ENCODE results near the gene CSTF1.
"Not testable (repeated sequence)": the region's sequence is repeated elsewhere in the genome, so short reads cannot be mapped to it uniquely, and the experiment has no call there.

The CSTF1 gene

DNA sequence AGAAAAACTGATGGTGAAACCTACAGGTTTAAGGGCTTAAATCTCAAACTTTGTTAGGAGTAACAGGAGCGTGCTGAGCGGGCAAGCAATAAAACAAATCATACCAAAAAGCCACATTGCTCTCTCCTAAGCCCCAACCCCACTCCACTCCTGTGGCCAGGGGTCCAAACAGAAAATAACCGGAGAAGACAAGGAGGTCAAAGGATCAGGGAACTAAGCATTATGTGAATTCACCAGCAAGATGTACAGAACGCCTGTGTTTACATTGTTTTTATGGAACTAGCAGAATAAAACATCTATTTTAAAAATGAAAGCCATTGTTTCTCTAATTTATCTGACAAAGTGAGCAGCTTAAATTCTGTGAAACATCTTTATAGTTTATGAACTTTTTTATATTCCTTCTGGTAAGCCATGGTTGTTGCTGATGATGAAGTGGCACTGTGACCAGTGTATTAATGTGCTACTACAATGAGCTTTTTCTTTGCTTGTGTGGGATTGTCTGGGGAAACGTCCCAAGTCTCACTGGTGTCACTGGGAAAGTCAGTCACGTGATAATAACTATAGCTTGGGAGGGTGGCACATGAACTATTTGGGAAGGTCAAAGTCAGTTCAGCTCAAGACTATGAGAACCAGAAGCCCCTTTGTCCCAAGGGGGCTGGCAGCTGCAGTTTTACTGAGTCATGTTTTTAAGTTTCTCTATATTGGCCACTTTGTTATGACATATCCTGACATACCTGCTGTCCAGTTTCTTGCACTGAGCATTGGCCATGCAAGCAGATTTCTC is 23.9 kb upstream of the CSTF1 start:
- in situ Hi-C loops (cut with MboI; ENCODE audit: low sequenced_read_pairs), result no loop called here

DNA sequence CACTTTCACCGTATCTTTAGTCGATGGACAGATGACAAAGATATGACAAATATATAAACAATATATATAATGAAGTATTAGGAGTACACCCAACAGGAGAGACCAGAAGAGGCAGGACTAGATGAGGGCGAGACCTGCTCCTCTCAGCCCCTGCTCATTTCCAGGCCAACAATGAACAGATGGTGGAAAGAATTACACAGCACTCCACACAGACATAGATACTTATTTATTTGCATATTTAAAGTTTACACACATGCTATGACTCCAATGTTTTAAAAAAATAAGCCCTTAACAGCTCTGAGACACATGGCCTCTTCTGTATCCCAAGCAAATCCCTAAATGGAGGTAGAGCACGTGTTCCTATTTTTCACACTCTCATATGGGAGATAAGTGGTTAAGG is 23.3 kb upstream of the CSTF1 start:
- in situ Hi-C loops (cut with MboI; ENCODE audit: low sequenced_read_pairs), result no loop called here

DNA sequence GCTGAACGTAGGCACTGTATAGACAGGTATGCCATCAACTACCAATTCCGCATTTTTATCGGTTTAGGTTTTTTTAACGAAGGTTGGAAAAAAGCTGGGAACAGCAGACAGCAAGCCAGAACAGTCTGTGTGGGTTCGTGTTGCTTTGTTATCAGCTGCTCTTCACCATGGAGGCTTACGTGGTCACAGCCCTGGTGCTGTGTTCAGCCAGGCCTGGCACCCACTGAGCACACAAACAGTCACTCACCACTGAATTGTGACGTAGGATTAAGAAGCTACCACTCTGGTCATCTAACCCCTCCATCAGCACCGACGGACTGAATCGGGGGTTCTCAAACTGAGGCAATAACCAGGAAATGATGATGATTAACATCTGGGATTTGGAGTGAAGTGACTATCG is 20.5 kb upstream of the CSTF1 start:
- in situ Hi-C loops (cut with MboI; ENCODE audit: low sequenced_read_pairs), result no loop called here

DNA sequence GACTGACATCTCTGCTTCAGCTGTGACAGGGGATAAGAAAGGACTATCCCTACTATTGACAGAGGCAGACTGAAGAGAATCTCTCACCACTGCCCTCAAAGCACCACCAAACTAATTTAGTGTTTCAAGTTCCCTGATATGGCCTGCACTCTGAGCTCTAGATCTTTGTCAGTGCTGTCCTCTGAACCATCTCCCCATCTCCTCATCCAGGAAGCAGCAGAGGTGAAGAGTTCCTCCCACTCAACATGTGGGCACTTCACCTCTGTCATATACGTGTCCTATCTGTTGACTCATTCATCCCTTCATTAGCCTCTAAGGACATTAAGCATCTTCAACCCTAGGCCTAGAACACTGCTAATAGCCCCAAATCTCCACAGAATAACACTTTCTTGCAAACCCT is 19.6 kb upstream of the CSTF1 start:
- in situ Hi-C loops (cut with MboI; ENCODE audit: low sequenced_read_pairs), result no loop called here

DNA sequence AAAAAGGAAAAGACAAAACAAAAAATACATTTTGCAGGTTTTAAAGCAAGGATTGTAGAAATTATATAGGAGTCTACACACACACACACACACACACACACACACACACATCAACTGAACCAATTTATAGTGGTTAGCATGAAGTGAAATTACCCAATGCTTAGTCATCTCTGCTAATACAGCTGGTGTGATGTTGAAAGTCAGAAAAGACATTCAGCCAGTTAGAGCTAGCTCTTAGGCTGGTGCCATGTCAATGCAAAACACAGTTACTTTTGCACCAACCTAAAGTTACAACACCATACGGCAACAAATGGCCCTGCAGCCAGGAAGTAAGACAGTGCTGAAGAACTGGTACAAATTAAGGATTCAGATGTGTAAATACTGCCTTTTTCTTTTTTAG is 18.5 kb upstream of the CSTF1 start:
- in situ Hi-C loops (cut with MboI; ENCODE audit: low sequenced_read_pairs), result no loop called here

DNA sequence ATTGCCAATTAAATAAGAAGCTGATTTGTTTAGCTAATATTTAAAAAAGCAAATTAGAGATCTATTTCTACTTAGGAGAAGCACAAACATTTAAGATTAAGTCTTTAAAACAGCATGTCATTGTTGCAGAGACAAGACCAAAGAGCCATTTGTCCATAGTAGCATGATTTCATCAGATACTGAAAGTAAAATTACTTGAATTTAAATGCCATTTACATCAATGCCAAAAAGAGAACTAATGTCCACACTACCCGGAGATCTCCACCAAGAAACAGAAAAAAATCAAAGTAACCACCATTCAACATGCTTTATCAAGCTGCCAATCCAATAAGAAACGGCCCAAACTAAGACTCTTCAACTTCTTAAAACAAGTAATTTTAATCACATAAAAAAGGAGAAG is 16.1 kb upstream of the CSTF1 start:
- in situ Hi-C loops (cut with MboI; ENCODE audit: low sequenced_read_pairs), result no loop called here

GRCh38 chr20:56378386-56378785 is 14.1 kb upstream of the CSTF1 start:
- in situ Hi-C loops (cut with MboI; ENCODE audit: low sequenced_read_pairs), result no loop called here

DNA sequence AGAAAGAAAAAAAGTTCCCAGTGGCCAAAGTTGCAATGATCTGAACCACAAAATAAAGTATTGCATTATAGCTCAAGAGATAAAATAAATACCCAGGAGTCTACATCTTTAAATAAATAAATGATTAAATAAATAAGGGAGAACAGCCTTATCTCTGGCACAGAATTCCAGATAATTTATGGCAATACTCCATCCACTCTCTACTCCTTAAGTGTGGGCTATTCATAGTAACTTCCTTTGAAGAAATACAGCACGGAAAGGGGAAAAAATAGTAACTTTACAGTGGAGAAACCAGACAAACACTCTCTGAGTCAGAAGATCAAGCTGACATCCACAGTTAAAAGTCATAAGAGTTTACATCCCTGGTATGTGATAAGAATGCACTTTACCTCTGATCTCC is 12.1 kb upstream of the CSTF1 start:
- in situ Hi-C loops (cut with MboI; ENCODE audit: low sequenced_read_pairs), result no loop called here

DNA sequence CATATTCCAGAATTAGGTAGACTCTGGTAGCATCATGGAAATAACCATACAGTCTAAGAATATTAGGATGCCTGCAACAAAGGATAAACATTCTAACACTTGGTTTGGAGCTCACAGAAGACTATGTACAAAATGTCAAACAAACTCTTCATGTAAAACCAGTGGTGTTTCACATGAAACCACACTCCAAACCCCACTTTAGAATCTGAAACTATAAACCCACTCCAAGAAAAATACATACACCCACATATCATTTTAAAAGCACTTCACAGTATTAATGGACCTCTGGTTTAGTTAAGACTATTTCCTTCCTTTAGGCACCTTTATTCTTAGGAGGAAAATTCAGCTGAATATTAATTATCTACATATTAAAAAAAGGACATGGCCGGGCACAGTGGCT is 10.9 kb upstream of the CSTF1 start:
- in situ Hi-C loops (cut with MboI; ENCODE audit: low sequenced_read_pairs), result no loop called here

DNA sequence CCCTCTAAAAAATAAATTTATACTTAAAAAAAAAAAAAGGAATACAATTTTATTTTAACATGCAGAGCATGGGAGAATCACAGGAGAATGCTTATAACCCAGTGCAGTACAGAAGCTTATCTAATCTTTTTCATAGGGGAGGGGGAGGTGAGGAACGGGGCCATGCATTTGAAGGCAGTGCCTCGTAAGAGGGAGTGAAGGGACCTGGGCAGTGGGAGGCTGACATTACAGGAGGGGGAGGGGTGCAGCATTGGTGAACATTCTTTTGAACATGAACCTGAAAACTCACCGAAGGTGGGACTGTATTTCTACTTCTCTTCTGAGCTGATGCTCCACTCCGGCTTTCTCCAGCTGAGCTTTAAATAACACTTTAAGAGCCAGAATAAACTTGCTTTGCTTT is 9.7 kb upstream of the CSTF1 start:
- in situ Hi-C loops (cut with MboI; ENCODE audit: low sequenced_read_pairs), result no loop called here

DNA sequence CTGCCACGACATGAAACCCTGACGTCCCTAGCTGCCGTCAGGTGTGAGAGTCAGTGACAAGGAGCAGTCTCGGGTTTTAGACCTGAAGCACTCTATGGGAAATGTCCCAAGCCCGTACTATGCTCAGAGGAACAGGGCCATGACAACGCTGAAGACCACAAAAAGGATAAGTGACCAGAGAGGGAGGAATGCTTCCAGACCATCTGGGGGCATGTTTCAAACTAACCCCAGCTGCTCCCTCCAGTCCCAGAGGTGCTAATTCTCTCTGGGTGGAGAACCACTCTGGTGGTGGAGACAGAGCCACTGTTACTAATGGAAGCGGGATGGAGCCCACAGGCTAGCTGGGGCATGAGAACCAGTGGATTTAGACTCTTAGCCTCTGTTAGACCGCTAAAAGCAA is 9.1 kb upstream of the CSTF1 start:
- in situ Hi-C loops (cut with MboI; ENCODE audit: low sequenced_read_pairs), result no loop called here

DNA sequence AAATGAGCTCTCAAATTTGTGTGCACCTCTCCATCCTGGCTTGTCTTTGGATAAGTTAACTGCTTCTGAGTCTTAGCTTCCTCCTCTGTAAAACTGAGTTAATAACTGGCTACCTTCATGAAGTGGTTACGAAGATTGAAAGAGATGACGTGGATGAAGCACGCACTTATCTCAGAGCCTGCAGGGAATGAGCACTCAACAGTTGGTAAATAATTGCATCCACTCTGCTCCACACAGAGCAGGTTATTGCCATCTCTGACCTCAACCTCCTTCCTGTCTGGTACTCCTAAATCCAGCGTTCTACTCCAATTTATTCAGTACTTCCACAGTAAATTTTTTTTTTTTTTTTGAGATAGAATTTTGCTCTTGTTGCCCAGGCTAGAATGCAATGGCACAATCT is 7.3 kb upstream of the CSTF1 start:
- in situ Hi-C loops (cut with MboI; ENCODE audit: low sequenced_read_pairs), result no loop called here

- in situ Hi-C loops (cut with MboI; ENCODE audit: low sequenced_read_pairs), result no loop called here
These were observed 6.2 kb upstream of the CSTF1 start for GRCh38 chr20:56386219-56386618.

DNA sequence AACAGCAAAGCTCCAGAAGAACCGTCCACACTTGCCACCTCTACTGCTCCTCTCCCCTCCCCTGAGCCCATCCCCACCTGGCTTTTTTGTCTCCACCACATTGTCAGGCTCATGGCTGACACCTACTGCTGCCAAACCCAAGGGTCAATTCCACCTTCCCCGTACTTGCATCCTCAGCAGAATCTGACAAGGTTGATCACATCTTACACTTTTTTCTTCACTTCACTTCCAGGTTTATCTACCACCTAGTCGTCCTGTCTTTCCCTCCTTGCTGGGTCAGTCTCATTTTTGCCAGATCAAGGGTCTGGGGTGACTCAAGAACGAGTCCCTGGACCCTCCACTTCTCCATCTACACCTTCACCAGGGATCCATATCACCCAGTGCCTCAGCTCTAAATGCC is 3.6 kb upstream of the CSTF1 start:
- in situ Hi-C loops (cut with MboI; ENCODE audit: low sequenced_read_pairs), result no loop called here

DNA sequence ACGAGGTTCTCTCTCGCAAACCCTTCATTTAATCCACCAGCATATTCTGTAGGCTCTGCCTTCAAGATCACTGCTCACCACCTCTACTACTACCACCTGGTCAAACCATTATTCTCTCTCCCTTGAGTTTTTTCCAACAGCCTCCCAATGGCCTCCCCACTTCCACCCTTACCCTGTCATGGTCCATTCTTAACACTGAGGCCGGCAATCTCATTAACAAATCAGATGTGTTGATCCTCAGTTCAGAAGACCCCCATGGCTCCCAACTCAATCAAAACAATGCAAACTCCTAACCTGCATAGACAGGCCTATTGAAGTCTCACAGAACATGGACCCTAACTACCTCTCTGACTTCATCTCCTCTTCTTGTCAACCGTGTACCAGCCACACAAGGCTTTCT is 2.6 kb upstream of the CSTF1 start:
- in situ Hi-C loops (cut with MboI; ENCODE audit: low sequenced_read_pairs), result no loop called here

DNA sequence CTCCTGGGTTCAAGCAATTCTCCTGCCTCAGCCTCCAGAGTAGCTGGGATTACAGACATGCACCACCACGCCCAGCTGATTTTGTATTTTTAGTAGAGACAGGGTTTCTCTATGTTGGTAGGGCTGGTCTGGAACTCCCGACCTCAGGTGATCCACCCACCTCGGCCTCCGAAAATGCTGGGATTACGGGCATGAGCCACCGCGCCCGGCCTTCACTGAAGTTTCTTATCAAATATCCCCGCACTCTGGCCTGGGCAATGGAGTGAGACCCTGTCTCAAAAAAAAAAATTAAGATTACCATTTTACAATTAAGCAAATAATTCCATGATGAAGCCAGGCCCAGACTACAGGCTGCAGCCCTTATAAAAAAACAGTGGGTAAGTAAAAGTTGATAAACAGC is 2.0 kb upstream of the CSTF1 start:
- in situ Hi-C loops (cut with MboI; ENCODE audit: low sequenced_read_pairs), result not testable (repeated sequence)

DNA sequence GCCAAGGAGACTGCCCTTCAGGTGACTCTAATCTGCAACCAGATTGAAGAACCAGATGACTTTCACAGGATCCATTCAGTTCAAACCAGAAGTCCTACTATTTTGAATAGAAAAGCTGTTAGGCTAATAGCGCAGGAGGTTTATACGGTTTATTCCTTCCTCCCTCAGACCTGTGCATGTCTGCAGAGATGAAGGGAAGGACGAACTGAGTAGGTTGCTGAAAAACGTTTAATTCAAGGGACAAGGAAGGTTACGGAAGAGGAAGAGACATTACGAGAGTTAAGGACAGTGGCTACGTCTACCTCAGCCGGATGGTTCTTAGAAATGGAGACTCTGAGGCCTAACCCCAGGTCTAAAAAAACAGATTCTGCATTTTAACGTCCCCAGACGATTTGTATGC is 1.4 kb upstream of the CSTF1 start:
- in situ Hi-C loops (cut with MboI; ENCODE audit: low sequenced_read_pairs), result no loop called here

DNA sequence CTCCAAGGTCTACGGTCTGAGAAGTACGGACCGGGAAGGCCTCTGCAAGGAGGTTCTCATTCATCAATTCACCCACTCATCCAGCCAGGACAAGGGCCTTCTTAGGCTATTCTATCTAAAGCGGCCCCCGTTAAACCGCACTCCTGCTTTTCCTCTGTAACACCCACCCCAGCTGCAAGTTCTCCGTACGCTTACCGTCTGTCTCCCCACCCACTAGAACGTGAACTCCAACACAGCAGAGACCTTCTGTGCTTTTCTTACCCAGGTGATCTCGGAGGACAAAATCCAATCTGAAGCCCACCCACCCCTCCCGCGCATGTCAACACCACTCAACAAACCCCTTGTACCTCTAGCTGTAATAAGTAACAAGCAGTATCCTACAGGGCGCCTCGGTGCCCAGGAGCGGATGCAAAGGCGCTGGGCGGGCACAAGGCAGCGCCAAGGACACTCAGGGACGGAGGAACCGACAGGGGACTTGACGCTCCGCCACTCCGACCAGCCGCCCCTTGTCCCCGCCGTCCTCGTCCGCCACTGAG is 781 bp upstream of the CSTF1 start:
- in situ Hi-C loops (cut with MboI; ENCODE audit: low sequenced_read_pairs), result no loop called here

DNA sequence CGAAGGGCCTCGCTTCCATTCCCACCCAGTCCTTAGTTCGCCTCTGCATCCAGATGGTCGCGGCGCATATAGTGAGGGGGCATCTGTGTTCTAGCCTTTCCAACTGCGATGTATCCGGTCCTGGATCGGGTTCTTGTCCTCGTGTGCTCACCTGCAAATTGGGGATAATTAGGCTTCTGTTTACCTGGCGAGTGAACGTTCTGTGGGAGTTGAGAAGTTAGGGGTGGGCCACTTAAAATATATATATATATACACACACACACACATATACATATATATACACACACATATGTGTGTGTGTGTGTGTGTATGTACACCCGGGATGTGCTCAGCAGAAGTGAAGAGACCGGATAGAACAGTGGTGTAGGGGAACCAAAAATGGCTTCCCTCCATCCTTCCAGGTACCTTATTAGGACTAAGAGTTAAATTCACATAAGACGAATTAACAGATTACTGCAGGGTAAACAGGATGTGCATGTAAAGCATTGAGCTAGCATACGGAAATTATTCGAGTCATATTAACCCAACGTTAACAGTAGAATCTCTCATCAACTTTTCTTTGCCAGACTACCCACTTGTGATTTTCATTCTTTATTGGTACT is 537 bp downstream of the CSTF1 start:
- in situ Hi-C loops (cut with MboI; ENCODE audit: low sequenced_read_pairs), result no loop called here

GRCh38 chr20:56393653-56394052 is 1.2 kb downstream of the CSTF1 start:
- in situ Hi-C loops (cut with MboI; ENCODE audit: low sequenced_read_pairs), result no loop called here

DNA sequence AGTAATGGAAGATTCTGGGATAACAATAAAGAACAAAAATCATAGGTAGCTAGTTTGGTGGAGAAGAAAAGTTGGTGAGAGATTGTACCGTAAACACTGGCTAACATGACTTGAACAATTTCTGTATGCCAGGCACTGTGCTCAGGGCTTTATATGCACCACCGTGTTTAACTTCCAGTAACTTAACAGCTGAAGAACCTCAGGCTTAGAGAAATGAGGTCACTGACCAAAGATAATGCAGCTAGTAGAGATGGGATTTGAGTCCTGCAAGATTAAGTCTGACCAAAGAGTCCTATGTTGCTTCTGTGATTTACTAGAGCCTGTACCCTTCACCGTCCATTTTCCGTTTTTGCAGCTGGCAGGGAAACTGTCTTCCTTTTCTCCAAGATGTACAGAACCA is 2.7 kb downstream of the CSTF1 start:
- in situ Hi-C loops (cut with MboI; ENCODE audit: low sequenced_read_pairs), result loop anchor here (5.0 kb wide), 1 partner anchor 37 kb away; no protein-coding TSS in a partner anchor

- in situ Hi-C loops (cut with MboI; ENCODE audit: low sequenced_read_pairs), result no loop called here
These were observed 7.7 kb downstream of the CSTF1 start for GRCh38 chr20:56400001-56400640.

All from HL-60/S4 treated with phorbol 12-myristate 13-acetate at 8.2 ng/mL for 4 days and 3 days (cell line).